HepG2 (cell line): ENCODE data around the gene GNAS. TPM values are rescaled to one million over a fixed set of nuclear protein-coding genes. Genes with fewer than 3 reads are reported as not detected.

ENCODE experiments used
- CAMTA2 ChIP-seq: sonication (generic); formaldehyde crosslinking; IDR thresholded peaks from 2 replicates; pipeline ENCODE4 v1.4.0; 2020; ENCODE audit warnings: mild to moderate bottlenecking, missing genetic modification reagents, borderline replicate concordance
- ETV6 ChIP-seq: sonication (generic); formaldehyde crosslinking; conservative IDR thresholded peaks from 2 replicates; pipeline ENCODE4 v1.4.0; 2020; ENCODE audit warnings: missing genetic modification reagents
- HMGA1 ChIP-seq: sonication (generic); formaldehyde crosslinking; conservative IDR thresholded peaks from 2 replicates; pipeline ENCODE4 v1.4.0; 2020; ENCODE audit warnings: missing genetic modification reagents
- HNRNPK ChIP-seq: fragments of 200-400 bp; formaldehyde crosslinking; IDR thresholded peaks from 2 replicates; pipeline ENCODE4 v1.6.1; 2018; ENCODE audit warnings: low read length, low read depth, moderate library complexity, mild to moderate bottlenecking; ENCODE audit not compliant: poor library complexity, severe bottlenecking
- IRF9 ChIP-seq: sonication (generic); formaldehyde crosslinking; IDR thresholded peaks from 2 replicates; pipeline ENCODE4 v1.8.0; 2022; ENCODE audit warnings: missing genetic modification reagents, mild to moderate bottlenecking, borderline replicate concordance
- NRL ChIP-seq: sonication (generic); formaldehyde crosslinking; IDR thresholded peaks from 2 replicates; pipeline ENCODE4 v1.5.0; 2020; ENCODE audit warnings: missing genetic modification reagents, mild to moderate bottlenecking, moderate library complexity, borderline replicate concordance
- PCBP1 ChIP-seq: fragments of 200-400 bp; formaldehyde crosslinking; IDR thresholded peaks from 2 replicates; pipeline ENCODE4 v1.6.1; 2017; ENCODE audit warnings: mild to moderate bottlenecking, low read depth, low read length, borderline replicate concordance
- POLR2AphosphoS2 ChIP-seq: IDR thresholded peaks from 2 replicates; pipeline ENCODE4 v1.6.1; 2011; ENCODE audit warnings: low read depth, low read length, improper control_type of control experiment
- RBAK ChIP-seq: sonication (generic); formaldehyde crosslinking; IDR thresholded peaks from 2 replicates; pipeline ENCODE4 v1.5.1; 2020; ENCODE audit warnings: mild to moderate bottlenecking, missing genetic modification reagents
- RBFOX2 ChIP-seq: fragments of 200-400 bp; formaldehyde crosslinking; IDR thresholded peaks from 2 replicates; pipeline ENCODE4 v1.6.1; 2017; ENCODE audit warnings: low read depth, mild to moderate bottlenecking, low read length
- SOX5 ChIP-seq: IDR thresholded peaks from 2 replicates; pipeline ENCODE4 v1.6.1; 2016; ENCODE audit warnings: borderline replicate concordance
- ZMYM3 ChIP-seq: sonication (generic); formaldehyde crosslinking; IDR thresholded peaks from 2 replicates; pipeline ENCODE4 v1.5.1; 2020; ENCODE audit warnings: mild to moderate bottlenecking, missing genetic modification reagents
- ZNF253 ChIP-seq: sonication (generic); formaldehyde crosslinking; IDR thresholded peaks from 2 replicates; pipeline ENCODE4 v1.8.0; 2022; ENCODE audit warnings: mild to moderate bottlenecking, missing genetic modification reagents, borderline replicate concordance
- ZNF3 ChIP-seq: IDR thresholded peaks from 2 replicates; pipeline ENCODE4 v1.7.0; 2017; ENCODE audit warnings: inconsistent platforms
- ZNF350 ChIP-seq: sonication (generic); formaldehyde crosslinking; IDR thresholded peaks from 2 replicates; pipeline ENCODE4 v1.4.0; 2020; ENCODE audit warnings: mild to moderate bottlenecking, low read depth, missing genetic modification reagents, borderline replicate concordance
- ZNF678 ChIP-seq: sonication (generic); formaldehyde crosslinking; IDR thresholded peaks from 2 replicates; pipeline ENCODE4 v1.4.0; 2020; ENCODE audit warnings: mild to moderate bottlenecking, missing genetic modification reagents
- ZNF788 ChIP-seq: sonication (generic); formaldehyde crosslinking; IDR thresholded peaks from 2 replicates; pipeline ENCODE4 v1.5.0; 2020; ENCODE audit warnings: mild to moderate bottlenecking, missing genetic modification reagents, borderline replicate concordance
- polyA plus RNA-seq, 8 experiments: library from polyadenylated mRNA; depleted of rRNA in 3 of 8; stranded (reverse) in 7 of 8; unstranded in 1 of 8; fragments of >200 nt; fragmentation: Illumina TruSeq in 4 of 8; extraction: Trizol in 4 of 8; gene quantifications; 2 replicates each; pipeline versions ENCODE4 v1.2.1 to v1.2.3, GENCODE V29; 2011 to 2016; ENCODE audit warnings: low read depth in 4 of 8, missing spikeins in 1 of 8, mixed read lengths in 1 of 8; ENCODE audit not compliant: insufficient read depth in 1 of 8
- total RNA-seq, 5 experiments: library from RNA; depleted of rRNA; stranded (reverse); fragments of >200 nt; fragmentation: Illumina TruSeq; extraction: Trizol; gene quantifications; 2 replicates each; pipeline ENCODE4 v1.2.3, GENCODE V29; 2016; ENCODE audit warnings: low read depth in 1 of 5
- TF ChIP-seq, protein P1 (sequence below): sonication (generic); formaldehyde crosslinking; IDR thresholded peaks from 2 replicates; pipeline ENCODE4 v1.8.0; 2022; ENCODE audit warnings: mild to moderate bottlenecking, missing genetic modification reagents; ENCODE audit not compliant: insufficient replicate concordance
- TF ChIP-seq, protein P2 (sequence below): sonication (generic); formaldehyde crosslinking; IDR thresholded peaks from 2 replicates; pipeline ENCODE4 v1.4.0; 2020; ENCODE audit warnings: missing genetic modification reagents, borderline replicate concordance
- TF ChIP-seq, protein P3 (sequence below): IDR thresholded peaks from 2 replicates; pipeline ENCODE4 v1.6.1; 2016
- TF ChIP-seq, protein P4 (sequence below): sonication (generic); formaldehyde crosslinking; conservative IDR thresholded peaks from 2 replicates; pipeline ENCODE4 v1.4.0; 2020; ENCODE audit warnings: missing genetic modification reagents

Gene GNAS
- total and polyA plus RNA-seq, 2 of the 13 experiments (the other 11 are each of a cell fraction or from before 2014, with no cell fraction given) = 407 to 1,008 TPM

- TF ChIP-seq ZNF678 (CRISPR knock-in tag) = no peak
- no peak for TF ChIP-seq ZMYM3 (CRISPR knock-in tag)
- no peak for TF ChIP-seq ZNF253
- TF ChIP-seq, protein P1, sequence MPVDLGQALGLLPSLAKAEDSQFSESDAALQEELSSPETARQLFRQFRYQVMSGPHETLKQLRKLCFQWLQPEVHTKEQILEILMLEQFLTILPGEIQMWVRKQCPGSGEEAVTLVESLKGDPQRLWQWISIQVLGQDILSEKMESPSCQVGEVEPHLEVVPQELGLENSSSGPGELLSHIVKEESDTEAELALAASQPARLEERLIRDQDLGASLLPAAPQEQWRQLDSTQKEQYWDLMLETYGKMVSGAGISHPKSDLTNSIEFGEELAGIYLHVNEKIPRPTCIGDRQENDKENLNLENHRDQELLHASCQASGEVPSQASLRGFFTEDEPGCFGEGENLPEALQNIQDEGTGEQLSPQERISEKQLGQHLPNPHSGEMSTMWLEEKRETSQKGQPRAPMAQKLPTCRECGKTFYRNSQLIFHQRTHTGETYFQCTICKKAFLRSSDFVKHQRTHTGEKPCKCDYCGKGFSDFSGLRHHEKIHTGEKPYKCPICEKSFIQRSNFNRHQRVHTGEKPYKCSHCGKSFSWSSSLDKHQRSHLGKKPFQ = peak; percentile 22
- no peak for TF ChIP-seq NRL (CRISPR knock-in tag)
- TF ChIP-seq CAMTA2 (CRISPR knock-in tag) = no peak
- TF ChIP-seq ZNF350 (CRISPR knock-in tag) = peak; percentile 18; the same call in 1 of the 2 replicates
- TF ChIP-seq PCBP1 = peak; percentile 74; the same call in 1 of the 2 replicates
- TF ChIP-seq, protein P2, sequence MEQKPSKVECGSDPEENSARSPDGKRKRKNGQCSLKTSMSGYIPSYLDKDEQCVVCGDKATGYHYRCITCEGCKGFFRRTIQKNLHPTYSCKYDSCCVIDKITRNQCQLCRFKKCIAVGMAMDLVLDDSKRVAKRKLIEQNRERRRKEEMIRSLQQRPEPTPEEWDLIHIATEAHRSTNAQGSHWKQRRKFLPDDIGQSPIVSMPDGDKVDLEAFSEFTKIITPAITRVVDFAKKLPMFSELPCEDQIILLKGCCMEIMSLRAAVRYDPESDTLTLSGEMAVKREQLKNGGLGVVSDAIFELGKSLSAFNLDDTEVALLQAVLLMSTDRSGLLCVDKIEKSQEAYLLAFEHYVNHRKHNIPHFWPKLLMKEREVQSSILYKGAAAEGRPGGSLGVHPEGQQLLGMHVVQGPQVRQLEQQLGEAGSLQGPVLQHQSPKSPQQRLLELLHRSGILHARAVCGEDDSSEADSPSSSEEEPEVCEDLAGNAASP (CRISPR knock-in tag) = peak; percentile 62; the same call in 1 of the 2 replicates
- TF ChIP-seq, protein P3, sequence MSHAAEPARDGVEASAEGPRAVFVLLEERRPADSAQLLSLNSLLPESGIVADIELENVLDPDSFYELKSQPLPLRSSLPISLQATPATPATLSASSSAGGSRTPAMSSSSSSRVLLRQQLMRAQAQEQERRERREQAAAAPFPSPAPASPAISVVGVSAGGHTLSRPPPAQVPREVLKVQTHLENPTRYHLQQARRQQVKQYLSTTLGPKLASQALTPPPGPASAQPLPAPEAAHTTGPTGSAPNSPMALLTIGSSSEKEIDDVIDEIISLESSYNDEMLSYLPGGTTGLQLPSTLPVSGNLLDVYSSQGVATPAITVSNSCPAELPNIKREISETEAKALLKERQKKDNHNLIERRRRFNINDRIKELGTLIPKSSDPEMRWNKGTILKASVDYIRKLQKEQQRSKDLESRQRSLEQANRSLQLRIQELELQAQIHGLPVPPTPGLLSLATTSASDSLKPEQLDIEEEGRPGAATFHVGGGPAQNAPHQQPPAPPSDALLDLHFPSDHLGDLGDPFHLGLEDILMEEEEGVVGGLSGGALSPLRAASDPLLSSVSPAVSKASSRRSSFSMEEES (CRISPR knock-in tag) = no peak
- no peak for TF ChIP-seq POLR2AphosphoS2
- no peak for TF ChIP-seq RBAK (CRISPR knock-in tag)
- TF ChIP-seq ZNF788 = no peak; the same call in 1 of the 2 replicates
- TF ChIP-seq IRF9 (CRISPR knock-in tag) = peak; percentile 58; the same call in 1 of the 2 replicates
- TF ChIP-seq SOX5 = no peak
- TF ChIP-seq ZNF3 (CRISPR knock-in tag) = no peak
- no peak for TF ChIP-seq HMGA1 (CRISPR knock-in tag)
- peak; percentile 90 for TF ChIP-seq HNRNPK
- 0 out of 2 replicates have a peak, but pooled peaks have one; percentile 40 for TF ChIP-seq ETV6 (CRISPR knock-in tag)
- TF ChIP-seq, protein P4, sequence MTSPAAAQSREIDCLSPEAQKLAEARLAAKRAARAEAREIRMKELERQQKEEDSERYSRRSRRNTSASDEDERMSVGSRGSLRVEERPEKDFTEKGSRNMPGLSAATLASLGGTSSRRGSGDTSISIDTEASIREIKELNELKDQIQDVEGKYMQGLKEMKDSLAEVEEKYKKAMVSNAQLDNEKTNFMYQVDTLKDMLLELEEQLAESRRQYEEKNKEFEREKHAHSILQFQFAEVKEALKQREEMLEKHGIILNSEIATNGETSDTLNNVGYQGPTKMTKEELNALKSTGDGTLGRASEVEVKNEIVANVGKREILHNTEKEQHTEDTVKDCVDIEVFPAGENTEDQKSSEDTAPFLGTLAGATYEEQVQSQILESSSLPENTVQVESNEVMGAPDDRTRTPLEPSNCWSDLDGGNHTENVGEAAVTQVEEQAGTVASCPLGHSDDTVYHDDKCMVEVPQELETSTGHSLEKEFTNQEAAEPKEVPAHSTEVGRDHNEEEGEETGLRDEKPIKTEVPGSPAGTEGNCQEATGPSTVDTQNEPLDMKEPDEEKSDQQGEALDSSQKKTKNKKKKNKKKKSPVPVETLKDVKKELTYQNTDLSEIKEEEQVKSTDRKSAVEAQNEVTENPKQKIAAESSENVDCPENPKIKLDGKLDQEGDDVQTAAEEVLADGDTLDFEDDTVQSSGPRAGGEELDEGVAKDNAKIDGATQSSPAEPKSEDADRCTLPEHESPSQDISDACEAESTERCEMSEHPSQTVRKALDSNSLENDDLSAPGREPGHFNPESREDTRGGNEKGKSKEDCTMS (CRISPR knock-in tag) = no peak
- peak; percentile 65; the same call in 1 of the 2 replicates for TF ChIP-seq RBFOX2
Observed at GRCh38 chr20:58892141-58892931, 39.8 kb downstream of the GNAS start (continued).
